Tibial nerve (tissue), 4 donors: ENCODE results near the gene MAN2B2. TPM values are rescaled to one million over a fixed set of nuclear protein-coding genes. Genes with fewer than 3 reads are reported as not detected.

Experiments used
- DNase-seq, 2 donors: peaks; one replicate each; pipeline ENCODE4 v3.0.0-alpha.2; 2019; ENCODE audit warnings: low spot score in 2 of 2
- H3K27ac ChIP-seq, 4 donors: fragments of 200-600 bp; sonication (generic) in 3 of 4; one replicate each; pipeline ENCODE4 v1.5.1; 2017 to 2019; ENCODE audit warnings: mild to moderate bottlenecking in 1 of 4
- H3K27me3 ChIP-seq, 2 donors: fragments of 200-600 bp; sonication (generic) in 1 of 2; one replicate each; pipeline versions ENCODE4 v1.5.1 to v1.6.0; 2017 to 2019
- H3K36me3 ChIP-seq, 3 donors: fragments of 200-600 bp; sonication (generic); one replicate each; pipeline ENCODE4 v1.5.1; 2018 to 2019
- H3K4me1 ChIP-seq, 4 donors: fragments of 200-600 bp; sonication (generic) in 3 of 4; one replicate each; pipeline ENCODE4 v1.5.1; 2017 to 2019
- H3K4me3 ChIP-seq, 4 donors: fragments of 200-600 bp; sonication (generic) in 3 of 4; one replicate each; pipeline ENCODE4 v1.5.1; 2017 to 2019; ENCODE audit warnings: mild to moderate bottlenecking in 1 of 4, moderate library complexity in 1 of 4
- H3K9me3 ChIP-seq, 4 donors: fragments of 200-600 bp; sonication (generic) in 3 of 4; one replicate each; pipeline ENCODE4 v1.5.1; 2017 to 2019
- EP300 ChIP-seq, 2 donors: sonication (generic); formaldehyde crosslinking; IDR thresholded peaks; one replicate each; pipeline ENCODE4 v1.6.1; 2017; ENCODE audit warnings: antibody characterized with exemption in 2 of 2, mild to moderate bottlenecking in 1 of 2
- POLR2A ChIP-seq, 2 donors: fragments of 450-650 bp; IDR thresholded peaks; one replicate each; pipeline ENCODE4 v1.6.1; 2017; ENCODE audit warnings: antibody characterized with exemption in 2 of 2, mild to moderate bottlenecking in 2 of 2, moderate library complexity in 2 of 2
- WGBS, 2 donors: methylation state at CpG; one replicate each; pipeline ENCODE4 v1.1.5; 2018; 5-methylcytosine and 5-hydroxymethylcytosine counted together
- total RNA-seq, 4 donors: library from RNA; depleted of rRNA; stranded (reverse); fragments of >200 nt; gene quantifications; one replicate each; pipeline ENCODE4 v1.1.0, GENCODE V29; 2016
- TF ChIP-seq, protein P1 (sequence below), 5 experiments: fragments of 200-600 bp in 3 of 5; fragments of 450-650 bp in 2 of 5; sonication (generic) in 3 of 5; IDR thresholded peaks; one replicate each; pipeline ENCODE4 v1.5.1; 2016 to 2019; ENCODE audit warnings: antibody characterized with exemption in 5 of 5, mild to moderate bottlenecking in 3 of 5, moderate library complexity in 2 of 5

The MAN2B2 gene
- total RNA-seq, 4 donors from 2014 or later: 33.0 to 66.3 (median 44.6) TPM

DNA sequence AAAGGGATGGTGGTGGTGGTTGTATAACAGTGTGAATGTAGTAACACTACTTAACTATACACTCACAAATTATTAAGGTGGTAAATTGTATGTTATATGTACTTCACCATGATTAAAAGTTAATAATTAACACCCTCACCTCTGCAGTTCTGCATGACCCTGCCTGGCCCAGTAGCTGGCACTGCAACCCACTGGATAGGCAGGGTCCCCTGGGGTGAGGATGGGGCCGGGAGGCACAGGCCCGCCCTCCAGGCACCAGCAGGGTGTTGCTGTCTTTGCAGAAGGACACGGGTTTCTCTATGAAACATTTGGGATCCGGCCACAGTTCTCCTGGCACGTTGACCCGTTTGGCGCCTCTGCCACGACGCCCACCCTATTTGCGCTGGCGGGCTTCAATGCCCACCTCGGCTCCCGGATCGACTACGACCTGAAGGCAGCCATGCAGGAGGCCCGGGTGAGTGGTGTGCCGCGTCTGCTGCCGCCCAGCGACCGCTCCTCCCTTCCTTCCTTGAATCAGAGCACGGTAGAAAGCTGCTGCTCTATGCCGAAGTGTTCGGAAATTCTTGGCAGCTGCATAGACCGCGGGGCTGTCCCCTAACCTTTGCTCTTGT lies 11.8 kb downstream of the MAN2B2 start:
- TF ChIP-seq POLR2A (IDR thresholded peaks at IDR 0.05) (no peak), EP300 (IDR thresholded peaks at IDR 0.05) (no peak)
- TF ChIP-seq, protein P1, sequence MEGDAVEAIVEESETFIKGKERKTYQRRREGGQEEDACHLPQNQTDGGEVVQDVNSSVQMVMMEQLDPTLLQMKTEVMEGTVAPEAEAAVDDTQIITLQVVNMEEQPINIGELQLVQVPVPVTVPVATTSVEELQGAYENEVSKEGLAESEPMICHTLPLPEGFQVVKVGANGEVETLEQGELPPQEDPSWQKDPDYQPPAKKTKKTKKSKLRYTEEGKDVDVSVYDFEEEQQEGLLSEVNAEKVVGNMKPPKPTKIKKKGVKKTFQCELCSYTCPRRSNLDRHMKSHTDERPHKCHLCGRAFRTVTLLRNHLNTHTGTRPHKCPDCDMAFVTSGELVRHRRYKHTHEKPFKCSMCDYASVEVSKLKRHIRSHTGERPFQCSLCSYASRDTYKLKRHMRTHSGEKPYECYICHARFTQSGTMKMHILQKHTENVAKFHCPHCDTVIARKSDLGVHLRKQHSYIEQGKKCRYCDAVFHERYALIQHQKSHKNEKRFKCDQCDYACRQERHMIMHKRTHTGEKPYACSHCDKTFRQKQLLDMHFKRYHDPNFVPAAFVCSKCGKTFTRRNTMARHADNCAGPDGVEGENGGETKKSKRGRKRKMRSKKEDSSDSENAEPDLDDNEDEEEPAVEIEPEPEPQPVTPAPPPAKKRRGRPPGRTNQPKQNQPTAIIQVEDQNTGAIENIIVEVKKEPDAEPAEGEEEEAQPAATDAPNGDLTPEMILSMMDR (IDR thresholded peaks at IDR 0.05): no peak
- H3K27me3 ChIP-seq: no peaks in the 10 kb centered on the region
- H3K4me1 ChIP-seq: no peaks in the 10 kb centered on the region
- peaks cover 0 to 98% (median 3%) of the 10 kb centered on the region in 3 donors for H3K36me3 ChIP-seq
- 77 to 84% methylated on average over 25 to 26 of the region's 26 CpGs for WGBS, 2 donors
- H3K27ac ChIP-seq: no peak overlapping the region
- no peak overlapping the region for H3K4me3 ChIP-seq
- DNase-seq: no peak
- H3K9me3 ChIP-seq: peaks cover 0 to 28% (median 0%) of the 10 kb centered on the region in 4 donors

DNA sequence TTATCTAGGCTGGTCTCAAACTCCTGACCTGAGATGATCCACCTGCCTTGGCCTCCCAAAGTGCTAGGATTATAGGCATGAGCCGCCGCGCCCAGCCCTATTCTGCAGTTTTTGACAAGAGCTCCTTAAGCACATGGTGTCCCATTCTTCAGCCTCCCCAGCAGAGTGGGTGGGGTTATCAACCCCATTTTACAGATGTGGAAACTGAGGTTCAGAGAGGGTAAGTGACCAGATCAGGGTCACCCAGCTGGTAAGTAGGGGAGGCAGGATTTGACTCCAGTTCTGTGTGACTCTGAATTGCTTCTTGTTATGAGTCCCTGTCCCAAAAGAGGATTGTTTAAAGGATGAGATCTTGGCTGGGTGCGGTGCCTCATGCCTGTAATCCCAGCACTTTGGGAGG lies 14.5 kb downstream of the MAN2B2 start:
- WGBS, 2 donors: 96 to 98% methylated on average over 4 of the region's 4 CpGs
- no peak for TF ChIP-seq POLR2A (IDR thresholded peaks at IDR 0.05)
- TF ChIP-seq, protein P1 (IDR thresholded peaks at IDR 0.05): no peak
- TF ChIP-seq EP300 (IDR thresholded peaks at IDR 0.05): no peak

DNA sequence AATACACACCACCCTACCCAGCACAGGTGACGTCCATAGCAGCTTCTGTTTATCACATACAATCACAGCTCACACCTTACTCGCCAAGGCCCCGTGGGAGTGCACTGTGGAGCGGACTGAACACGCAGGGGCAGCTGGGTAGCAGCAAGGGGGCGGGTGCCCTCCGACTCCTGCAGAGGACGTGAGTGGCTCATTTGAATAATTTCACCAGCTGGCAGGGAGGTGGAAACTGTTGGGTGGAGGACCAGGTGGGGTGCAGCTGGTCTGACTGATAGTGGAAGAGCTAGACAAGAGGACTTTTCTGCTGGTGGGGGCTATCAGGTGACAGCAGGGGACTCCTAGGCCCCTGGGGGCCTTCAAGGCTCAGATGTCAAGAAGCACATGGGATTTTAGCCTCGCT lies 16.3 kb downstream of the MAN2B2 start:
- H3K4me1 ChIP-seq: no peaks in the 10 kb centered on the region
- no peak for DNase-seq
- TF ChIP-seq, protein P1 (IDR thresholded peaks at IDR 0.05): no peak
- TF ChIP-seq EP300 (IDR thresholded peaks at IDR 0.05) (no peak), POLR2A (IDR thresholded peaks at IDR 0.05) (no peak)
- 78 to 83% methylated on average over 9 of the region's 9 CpGs for WGBS, 2 donors
- H3K36me3 ChIP-seq: peaks cover 0 to 98% (median 9%) of the 10 kb centered on the region in 3 donors
- H3K27ac ChIP-seq: no peak overlapping the region
- H3K27me3 ChIP-seq: no peaks in the 10 kb centered on the region
- H3K9me3 ChIP-seq: no peaks in the 10 kb centered on the region
- no peak overlapping the region for H3K4me3 ChIP-seq

More for the DNA sequence above, 14.5 kb downstream of the MAN2B2 start:
- no peaks in the 10 kb centered on the region for H3K4me1 ChIP-seq
- no peaks in the 10 kb centered on the region for H3K27me3 ChIP-seq
- H3K4me3 ChIP-seq: no peak overlapping the region
- no peak overlapping the region for H3K27ac ChIP-seq
- H3K9me3 ChIP-seq: peaks cover 0 to 2% (median 0%) of the 10 kb centered on the region in 4 donors
- H3K36me3 ChIP-seq: peaks cover 0 to 98% (median 9%) of the 10 kb centered on the region in 3 donors
- DNase-seq: no peak

DNA sequence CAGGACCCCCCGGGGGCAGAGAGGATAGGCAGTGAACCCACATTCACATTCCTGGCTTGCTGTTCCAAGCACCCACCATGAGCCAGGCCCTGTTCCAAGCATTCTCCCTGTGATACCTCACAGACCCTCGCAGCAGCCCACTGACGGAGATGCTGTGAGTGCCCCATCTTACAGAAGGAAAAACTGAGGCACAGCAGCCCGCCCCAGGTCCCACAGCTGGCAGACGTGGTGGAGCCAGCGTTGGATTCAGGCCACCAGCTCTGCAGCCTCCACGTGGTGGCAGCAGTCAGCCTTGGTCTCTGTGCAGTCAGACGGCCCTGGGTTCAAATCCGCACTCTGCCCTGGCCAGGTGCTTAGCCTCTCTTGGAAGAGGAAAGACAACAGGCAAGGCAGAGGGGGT lies 16.8 kb downstream of the MAN2B2 start:
- Histone ChIP-seq H3K27ac (no peak overlapping the region), H3K9me3 (no peaks in the 10 kb centered on the region), H3K36me3 (peaks cover 0 to 98% (median 9%) of the 10 kb centered on the region in 3 donors), H3K4me1 (no peaks in the 10 kb centered on the region), H3K4me3 (no peak overlapping the region), H3K27me3 (no peaks in the 10 kb centered on the region)
- TF ChIP-seq, protein P1 (IDR thresholded peaks at IDR 0.05): no peak
- TF ChIP-seq POLR2A (IDR thresholded peaks at IDR 0.05): no peak
- TF ChIP-seq EP300 (IDR thresholded peaks at IDR 0.05): no peak
- WGBS, 2 donors: 71 to 84% methylated on average over 6 to 9 of the region's 9 CpGs
- DNase-seq: no peak

DNA sequence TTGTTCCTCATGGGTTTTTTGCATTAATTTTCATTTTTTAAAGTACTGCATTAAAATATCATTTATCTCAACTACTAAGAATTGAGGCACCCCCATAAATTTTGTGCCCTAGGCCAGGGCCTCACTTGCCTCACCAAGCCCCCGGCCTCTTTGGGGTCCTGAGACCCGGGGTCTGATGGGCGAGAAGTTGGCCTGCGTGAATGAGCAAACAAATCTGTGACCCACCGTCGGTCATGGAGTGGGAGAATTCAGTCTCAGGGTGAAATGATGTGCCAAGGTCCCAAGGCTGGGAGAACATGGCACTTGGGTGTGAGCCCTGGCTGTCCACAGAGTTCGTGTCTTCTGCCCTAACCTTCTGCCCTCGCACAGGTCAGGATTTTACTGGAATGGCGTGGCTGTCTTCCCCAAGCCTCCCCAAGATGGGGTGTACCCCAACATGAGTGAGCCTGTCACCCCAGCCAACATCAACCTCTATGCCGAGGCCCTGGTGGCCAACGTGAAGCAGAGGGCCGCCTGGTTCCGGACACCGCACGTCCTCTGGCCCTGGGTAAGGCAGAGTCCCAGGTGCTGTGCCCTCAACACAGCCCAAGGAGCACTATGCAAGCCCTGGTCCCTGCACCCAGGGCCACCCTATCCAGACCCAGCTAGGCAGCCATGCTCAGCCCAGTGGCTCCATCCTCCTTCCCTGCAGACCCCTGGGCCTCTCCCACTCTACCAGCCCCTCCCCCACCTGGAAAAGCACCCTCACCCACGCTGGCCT lies 18.0 kb downstream of the MAN2B2 start:
- WGBS, 2 donors: 83 to 89% methylated on average over 16 of the region's 16 CpGs
- no peak overlapping the region for H3K4me3 ChIP-seq
- DNase-seq: no peak
- TF ChIP-seq POLR2A (IDR thresholded peaks at IDR 0.05): no peak
- TF ChIP-seq, protein P1 (IDR thresholded peaks at IDR 0.05): no peak
- no peak for TF ChIP-seq EP300 (IDR thresholded peaks at IDR 0.05)
- H3K27me3 ChIP-seq: no peaks in the 10 kb centered on the region
- H3K27ac ChIP-seq: no peak overlapping the region
- H3K9me3 ChIP-seq: no peaks in the 10 kb centered on the region
- H3K36me3 ChIP-seq: peaks cover 0 to 100% (median 9%) of the 10 kb centered on the region in 3 donors
- H3K4me1 ChIP-seq: no peaks in the 10 kb centered on the region
